Astrocyte of the spinal cord (primary cell): ENCODE data around the gene SKIL.
A peak's percentile ranks its signal among the peaks of the same experiment; 100 is the strongest.

ENCODE experiments used
- DNase-seq: peaks from one replicate; pipeline ENCODE4 v3.0.0; 2011; ENCODE audit warnings: low read depth, low spot score
- H3K4me3 ChIP-seq: 2 replicates; pipeline ENCODE4 v1.5.1; 2011; ENCODE audit warnings: low read depth, mild to moderate bottlenecking, low read length, moderate library complexity
- CTCF ChIP-seq: IDR thresholded peaks from 2 replicates; pipeline ENCODE4 v1.5.1; 2012; ENCODE audit warnings: low read depth, mild to moderate bottlenecking, low read length, inconsistent platforms
- in situ Hi-C: cut with HindIII; loops from 2 replicates; pipeline ENCODE4 v1.10.0; 2017; ENCODE audit warnings: low sequenced_read_pairs

The SKIL gene

GRCh38 chr3:170360466-170360865, 3.0 kb downstream of the SKIL start:
- TF ChIP-seq CTCF, result no peak
- peak overlapping the region; percentile 87 for H3K4me3 ChIP-seq
- in situ Hi-C loops, result no loop called here
- DNase-seq, result no peak

- in situ Hi-C loops, result no loop called here
- TF ChIP-seq CTCF, result no peak
- no peak for DNase-seq
- peak overlapping the region; percentile 87 for H3K4me3 ChIP-seq
Measured at GRCh38 chr3:170360916-170361315, 3.4 kb downstream of the SKIL start.

- in situ Hi-C loops, result no loop called here
- TF ChIP-seq CTCF, result no peak
- peak overlapping the region; percentile 87 for H3K4me3 ChIP-seq
- no peak for DNase-seq
Measured at GRCh38 chr3:170361711-170362110, 4.2 kb downstream of the SKIL start.

- no peak for TF ChIP-seq CTCF
- in situ Hi-C loops, result no loop called here
- no peak overlapping the region for H3K4me3 ChIP-seq
- no peak for DNase-seq
Measured at GRCh38 chr3:170363471-170363994, 6.0 kb downstream of the SKIL start.

GRCh38 chr3:170364965-170365364, 7.5 kb downstream of the SKIL start:
- H3K4me3 ChIP-seq, result no peak overlapping the region
- no peak for DNase-seq
- TF ChIP-seq CTCF, result no peak
- in situ Hi-C loops, result no loop called here

- TF ChIP-seq CTCF, result no peak
- no peak for DNase-seq
- in situ Hi-C loops, result no loop called here
- no peak overlapping the region for H3K4me3 ChIP-seq
Measured at GRCh38 chr3:170367797-170368196, 10.3 kb downstream of the SKIL start.

- no peak overlapping the region for H3K4me3 ChIP-seq
- in situ Hi-C loops, result no loop called here
- no peak for DNase-seq
- TF ChIP-seq CTCF, result peak; percentile 25
Measured at GRCh38 chr3:170368921-170369320, 11.4 kb downstream of the SKIL start.
